ENCODE results near the gene LDLRAP1. TPM values are rescaled to one million over a fixed set of nuclear protein-coding genes. Genes with fewer than 3 reads are reported as not detected.

The LDLRAP1 gene
- total and polyA plus RNA-seq, 2 of the 4 experiments (the other 2 are of a cell fraction): 4.5 to 14.4 TPM

DNA sequence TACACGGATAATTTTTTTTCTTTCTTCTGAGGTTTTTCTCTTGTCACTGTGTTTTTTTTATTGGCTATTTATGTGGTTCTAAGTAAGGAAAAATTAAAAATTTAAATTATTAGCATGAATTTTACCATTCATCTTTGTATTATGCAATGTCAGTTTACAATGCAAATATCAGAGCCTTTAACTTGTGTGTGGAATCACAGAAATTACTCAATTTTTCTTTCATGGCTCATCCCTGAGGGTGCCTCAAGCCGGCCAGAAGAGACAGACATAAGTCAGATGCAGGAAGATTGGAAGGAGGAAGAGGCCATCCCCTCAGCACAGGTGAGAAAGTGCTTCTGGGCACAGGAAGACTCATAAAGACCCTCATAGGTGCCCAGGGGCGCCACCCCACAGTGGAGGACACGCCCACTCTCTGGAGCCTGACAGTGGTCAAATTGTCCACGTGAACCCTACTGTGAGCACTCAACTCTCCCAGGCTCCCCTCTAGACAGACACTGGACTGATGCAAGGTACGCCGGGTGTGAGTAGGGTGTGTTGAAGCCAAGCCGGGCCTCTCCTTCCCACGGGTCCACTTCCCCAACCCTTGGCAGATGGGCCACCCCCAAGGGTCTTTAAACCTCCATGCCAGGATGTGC is 9.5 kb upstream of the LDLRAP1 start:
- H3K56ac ChIP-seq (ENCODE audit: extremely low read depth, insufficient read depth, low read length): no peak overlapping the region
- dilution Hi-C loops (cut with HindIII; ENCODE audit: low sequenced_read_pairs, unreplicated experiment) (no loop called here), intact Hi-C loops (cut with micrococcal nuclease) (no loop called here), in situ Hi-C loops (cut with MboI; ENCODE audit: low sequenced_read_pairs) (no loop called here)
- no peaks in the 10 kb centered on the region for H3K4me1 ChIP-seq (ENCODE audit: control insufficient read depth, insufficient read depth, low read length)
- no peak overlapping the region for H2BK120ac ChIP-seq (ENCODE audit: low read depth, low read length)
- no peak overlapping the region for H3K9ac ChIP-seq (ENCODE audit: low read depth, low read length)
- no peak overlapping the region for H4K91ac ChIP-seq (ENCODE audit: insufficient read depth, low read depth, low read length)
- H4K5ac ChIP-seq (ENCODE audit: low read depth, low read length): no peak overlapping the region
- no peak overlapping the region for H2BK20ac ChIP-seq (ENCODE audit: low read depth, low read length)
- no peaks in the 10 kb centered on the region for H3K36me3 ChIP-seq (ENCODE audit: control insufficient read depth, insufficient read depth, low read length)
- ChIA-PET CTCF (no interaction called here), POLR2A (ENCODE audit: unreplicated experiment) (no interaction called here)
- H2BK15ac ChIP-seq (ENCODE audit: low read depth, low read length): no peak overlapping the region
- no peak overlapping the region for H2AK9ac ChIP-seq (replicated peaks; ENCODE audit: low read depth, low read length, poor library complexity)
- H4K20me1 ChIP-seq (ENCODE audit: insufficient read depth, low read length): no peaks in the 10 kb centered on the region
- H3K27me3 ChIP-seq (ENCODE audit: control insufficient read depth, insufficient read depth, low read length): peaks cover 22% of the 10 kb centered on the region
- H3K4me3 ChIP-seq (ENCODE audit: insufficient read depth, low read depth, low read length): no peak overlapping the region
- TF ChIP-seq, protein P1, sequence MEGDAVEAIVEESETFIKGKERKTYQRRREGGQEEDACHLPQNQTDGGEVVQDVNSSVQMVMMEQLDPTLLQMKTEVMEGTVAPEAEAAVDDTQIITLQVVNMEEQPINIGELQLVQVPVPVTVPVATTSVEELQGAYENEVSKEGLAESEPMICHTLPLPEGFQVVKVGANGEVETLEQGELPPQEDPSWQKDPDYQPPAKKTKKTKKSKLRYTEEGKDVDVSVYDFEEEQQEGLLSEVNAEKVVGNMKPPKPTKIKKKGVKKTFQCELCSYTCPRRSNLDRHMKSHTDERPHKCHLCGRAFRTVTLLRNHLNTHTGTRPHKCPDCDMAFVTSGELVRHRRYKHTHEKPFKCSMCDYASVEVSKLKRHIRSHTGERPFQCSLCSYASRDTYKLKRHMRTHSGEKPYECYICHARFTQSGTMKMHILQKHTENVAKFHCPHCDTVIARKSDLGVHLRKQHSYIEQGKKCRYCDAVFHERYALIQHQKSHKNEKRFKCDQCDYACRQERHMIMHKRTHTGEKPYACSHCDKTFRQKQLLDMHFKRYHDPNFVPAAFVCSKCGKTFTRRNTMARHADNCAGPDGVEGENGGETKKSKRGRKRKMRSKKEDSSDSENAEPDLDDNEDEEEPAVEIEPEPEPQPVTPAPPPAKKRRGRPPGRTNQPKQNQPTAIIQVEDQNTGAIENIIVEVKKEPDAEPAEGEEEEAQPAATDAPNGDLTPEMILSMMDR (conservative IDR thresholded peaks at IDR 0.05; ENCODE audit: low read depth, low read length): no peak
- 0 out of 2 replicates have a peak, but pooled peaks have one; percentile 26 for TF ChIP-seq CEBPB (IDR thresholded peaks at IDR 0.05; ENCODE audit: low read depth, low read length)
- no peak overlapping the region for H4K8ac ChIP-seq (ENCODE audit: low read depth in 2 of 2, low read length in 2 of 2)
- H2AK5ac ChIP-seq (ENCODE audit: low read depth, low read length): no peak overlapping the region
- H3K23ac ChIP-seq (ENCODE audit: low read depth, low read length): no peak overlapping the region
- no peak overlapping the region for H3K18ac ChIP-seq (ENCODE audit: low read depth, low read length)
- H3K4me2 ChIP-seq (ENCODE audit: low read depth, low read length): no peak overlapping the region
- no peaks in the 10 kb centered on the region for H3K79me1 ChIP-seq (ENCODE audit: low read depth in 1 of 2, low read length in 2 of 2)
- WGBS, 2 experiments (ENCODE audit: extremely low coverage in 2 of 2, insufficient read length in 1 of 2): no CpG with 5 or more reads among the region's 9 CpGs
- H3K4ac ChIP-seq (ENCODE audit: low read depth, low read length): no peak overlapping the region
- peaks cover 5% of the 10 kb centered on the region; the same call in 1 of the 2 replicates for H3K9me1 ChIP-seq (ENCODE audit: insufficient read depth, low read length)
- ATAC-seq (ENCODE audit: low read depth) (no peak), DNase-seq (no peak)
- no peak overlapping the region for H2AFZ ChIP-seq (replicated peaks; ENCODE audit: low read length, poor library complexity)
- no TSS peak for BruUV-seq (replicated peaks)
- H2BK5ac ChIP-seq (ENCODE audit: low read depth, low read length, poor library complexity, severe bottlenecking): no peak overlapping the region
- H3K14ac ChIP-seq (replicated peaks; ENCODE audit: low read depth, low read length): no peak overlapping the region
- H3K27ac ChIP-seq (ENCODE audit: insufficient read depth, low read length): no peak overlapping the region
- peaks cover 2% of the 10 kb centered on the region; the same call in 1 of the 2 replicates for H3K9me3 ChIP-seq (ENCODE audit: control insufficient read depth, insufficient read depth, low read length)
